Endothelial cell of umbilical vein (primary cell): Measurements from ENCODE around the gene FHIT. TPM values are rescaled to one million over a fixed set of nuclear protein-coding genes. Genes with fewer than 3 reads are reported as not detected.

Experiments used
- BruUV-seq: library from RNA; stranded (reverse); fragments of 400-500 nt; replicated peaks from 2 replicates; lab custom pipeline; 2021; lab: Mats Ljungman, UMichigan
- CTCF ChIA-PET: fragments of 300-600, 350-600 bp; sonication (Branson Sonifier 250); formaldehyde crosslinking; loops from one replicate; lab custom pipeline; 2021; ENCODE audit warnings: antibody characterized with exemption, inconsistent platforms; lab: Charles Lee
- POLR2A ChIA-PET: fragments of 300-600, 350-600 bp; sonication (Branson Sonifier 250); formaldehyde crosslinking; loops from one replicate; lab custom pipeline; 2021; ENCODE audit warnings: antibody characterized with exemption, inconsistent platforms; lab: Charles Lee
- DNase-seq: peaks from one replicate; pipeline ENCODE4 v3.0.0-alpha.2; 2011; ENCODE audit warnings: low read depth, low spot score
- FAIRE-seq: peaks from 2 replicates; lab custom pipeline; 2011; peaks lifted over from hg19 to GRCh38; lab: Jason Lieb, UNC
- H2AFZ ChIP-seq: 2 replicates; pipeline ENCODE4 v1.6.0; 2012; ENCODE audit warnings: low read depth, low read length, control low read depth, inconsistent platforms
- H3K27ac ChIP-seq: 2 replicates; pipeline ENCODE4 v1.5.1; 2011; ENCODE audit warnings: low read depth, mild to moderate bottlenecking, control low read depth, low read length, moderate library complexity; ENCODE audit not compliant: insufficient read depth
- H3K27me3 ChIP-seq, 2 experiments: 2 replicates each; pipeline versions ENCODE4 v1.6.0 to v1.6.1; 2011; ENCODE audit warnings: low read length in 2 of 2, mixed read lengths in 1 of 2; ENCODE audit not compliant: control insufficient read depth in 2 of 2, insufficient read depth in 2 of 2
- H3K36me3 ChIP-seq, 2 experiments: 2 replicates in 1 of 2; 3 replicates in 1 of 2; pipeline ENCODE4 v1.5.1; 2011; ENCODE audit warnings: low read length in 2 of 2, mild to moderate bottlenecking in 1 of 2, moderate library complexity in 1 of 2; ENCODE audit not compliant: control insufficient read depth in 2 of 2, insufficient read depth in 2 of 2; ENCODE audit errors: extremely low read depth in 1 of 2
- H3K4me1 ChIP-seq: 3 replicates; pipeline ENCODE4 v1.5.1; 2011; ENCODE audit warnings: mild to moderate bottlenecking, low read length; ENCODE audit not compliant: control insufficient read depth, insufficient read depth; ENCODE audit errors: extremely low read depth
- H3K4me2 ChIP-seq: 2 replicates; pipeline ENCODE4 v1.6.1; 2011; ENCODE audit warnings: low read length, control low read depth, mixed read lengths; ENCODE audit not compliant: insufficient read depth
- H3K4me3 ChIP-seq, 3 experiments: fragments of 200-600 bp in 1 of 3; sonication (generic), shearing (Covaris generic) in 1 of 3; replicated peaks in 1 of 3; 2 replicates each; pipeline ENCODE4 v1.5.1; 2011 to 2016; ENCODE audit warnings: control low read depth in 3 of 3, low read length in 3 of 3, mild to moderate bottlenecking in 2 of 3, inconsistent platforms in 1 of 3, low read depth in 1 of 3, moderate library complexity in 1 of 3; ENCODE audit not compliant: insufficient read depth in 1 of 3
- H3K79me2 ChIP-seq: 2 replicates; pipeline ENCODE4 v1.6.0; 2012; ENCODE audit warnings: low read length, inconsistent platforms; ENCODE audit not compliant: control insufficient read depth, insufficient read depth
- H3K9ac ChIP-seq: replicated peaks from 2 replicates; pipeline ENCODE3; 2011; ENCODE audit warnings: low read length, control low read depth; ENCODE audit not compliant: insufficient read depth; ENCODE audit errors: extremely low read depth
- H3K9me1 ChIP-seq: replicated peaks from 3 replicates; pipeline ENCODE4 v1.6.0; 2011; ENCODE audit warnings: mild to moderate bottlenecking, low read length; ENCODE audit not compliant: control insufficient read depth, insufficient read depth; ENCODE audit errors: extremely low read depth
- H3K9me3 ChIP-seq: replicated peaks from 2 replicates; pipeline ENCODE4 v1.5.1; 2012; ENCODE audit warnings: low read length, inconsistent platforms; ENCODE audit not compliant: control insufficient read depth, insufficient read depth
- H4K20me1 ChIP-seq: replicated peaks from 2 replicates; pipeline ENCODE3; 2011; ENCODE audit warnings: mild to moderate bottlenecking, low read length; ENCODE audit not compliant: control insufficient read depth, insufficient read depth; ENCODE audit errors: extremely low read depth
- CTCF ChIP-seq, 2 donors: IDR thresholded peaks; 1 replicate in 1 of 2; 2 replicates in 1 of 2; pipeline ENCODE4 v1.5.1; 2011; ENCODE audit warnings: low read length in 2 of 2, mild to moderate bottlenecking in 2 of 2, moderate library complexity in 2 of 2, control low read depth in 1 of 2, inconsistent platforms in 1 of 2, low read depth in 1 of 2; ENCODE audit not compliant: insufficient read depth in 1 of 2; ENCODE audit errors: extremely low read depth in 1 of 2
- EZH2 ChIP-seq: IDR thresholded peaks from 2 replicates; pipeline ENCODE4 v1.6.1; 2012; ENCODE audit warnings: borderline replicate concordance, low read depth, mild to moderate bottlenecking, moderate library complexity, low read length, inconsistent platforms; ENCODE audit not compliant: severe bottlenecking
- FOS ChIP-seq: IDR thresholded peaks from 2 replicates; pipeline ENCODE4 v1.6.1; 2011; ENCODE audit warnings: mild to moderate bottlenecking, low read length, moderate library complexity, borderline replicate concordance; ENCODE audit not compliant: insufficient read depth
- GATA2 ChIP-seq: IDR thresholded peaks from 2 replicates; pipeline ENCODE4 v1.7.0; 2011; ENCODE audit warnings: low read depth, mild to moderate bottlenecking, moderate library complexity, mixed read lengths, low read length; ENCODE audit not compliant: insufficient read length, insufficient read depth
- JUN ChIP-seq: IDR thresholded peaks from 2 replicates; pipeline ENCODE4 v1.6.1; 2011; ENCODE audit warnings: borderline replicate concordance, low read depth; ENCODE audit not compliant: insufficient read length, insufficient read depth
- MYC ChIP-seq: IDR thresholded peaks from one replicate; pipeline ENCODE4 v1.6.1; 2011; ENCODE audit warnings: mild to moderate bottlenecking, low read depth, low read length
- POLR2A ChIP-seq: IDR thresholded peaks from 2 replicates; pipeline ENCODE4 v1.6.1; 2012; ENCODE audit warnings: low read depth, mild to moderate bottlenecking, control low read depth, low read length
- POLR2AphosphoS5 ChIP-seq: IDR thresholded peaks from 2 replicates; pipeline ENCODE4 v1.6.1; 2012; ENCODE audit warnings: low read depth, mild to moderate bottlenecking, control low read depth, low read length, moderate library complexity; ENCODE audit not compliant: insufficient read depth
- dilution Hi-C: fragments of 300-500 bp; cut with MboI; formaldehyde crosslinking; loops from one replicate; pipeline ENCODE4 v1.15.0; 2019; ENCODE audit warnings: low sequenced_read_pairs; ENCODE audit not compliant: extremely low pct_ligation_motif_present
- intact Hi-C: fragments of 100-400 bp; cut with micrococcal nuclease; formaldehyde crosslinking; loops from one replicate; pipeline ENCODE4 v1.10.0; 2022
- polyA plus RNA-seq, 4 experiments: library from polyadenylated mRNA; depleted of rRNA in 3 of 4; stranded (reverse) in 3 of 4; unstranded in 1 of 4; fragments of >200 nt; gene quantifications; 2 replicates each; pipeline versions ENCODE4 v1.2.1 to v1.2.3, GENCODE V29; 2011 to 2012; ENCODE audit warnings: missing spikeins in 1 of 4
- total RNA-seq: library from RNA; stranded (reverse); gene quantifications from 2 replicates; pipeline ENCODE4 v1.2.3, GENCODE V29; 2021
- TF ChIP-seq, protein P1 (sequence below): IDR thresholded peaks from 2 replicates; pipeline ENCODE4 v1.6.1; 2011; ENCODE audit not compliant: insufficient read depth, insufficient read length

FHIT gene
- total and polyA plus RNA-seq, 2 donors (not counting 3 experiments of a cell fraction or from before 2014, with no cell fraction given), result 0.47 to 2.2 TPM

DNA sequence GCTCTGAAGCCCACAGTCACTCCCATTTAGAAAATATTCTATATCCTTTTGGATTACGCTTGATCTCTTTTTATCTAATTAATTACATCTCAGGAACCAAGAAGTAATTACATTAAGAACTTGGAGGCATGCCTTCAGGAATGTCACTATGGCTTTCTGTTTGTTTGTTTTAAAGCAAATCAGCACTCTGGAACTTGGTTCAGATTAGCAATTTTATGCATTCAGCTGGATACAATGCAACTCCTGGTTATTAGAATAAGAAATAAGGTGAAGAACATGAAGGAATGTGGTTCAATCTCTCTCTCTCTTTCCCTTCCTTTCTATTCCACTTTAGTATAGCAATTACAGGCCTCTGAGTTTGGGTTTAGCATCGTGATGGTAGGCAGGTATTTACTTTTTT is 235.8 kb downstream of the FHIT start:
- H3K9ac ChIP-seq, result no peak overlapping the region
- TF ChIP-seq, protein P1, sequence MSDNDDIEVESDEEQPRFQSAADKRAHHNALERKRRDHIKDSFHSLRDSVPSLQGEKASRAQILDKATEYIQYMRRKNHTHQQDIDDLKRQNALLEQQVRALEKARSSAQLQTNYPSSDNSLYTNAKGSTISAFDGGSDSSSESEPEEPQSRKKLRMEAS, result no peak
- TF ChIP-seq MYC, result no peak
- TF ChIP-seq GATA2, result no peak
- no peak for TF ChIP-seq POLR2A
- TF ChIP-seq CTCF (IDR thresholded peaks at IDR 0.05; ENCODE audit: extremely low read depth in 1 of 2, insufficient read depth in 1 of 2, low read depth in 1 of 2, low read length in 2 of 2), result no peak
- no peak for TF ChIP-seq FOS
- no peak for TF ChIP-seq POLR2AphosphoS5
- no peak for TF ChIP-seq JUN
- TF ChIP-seq EZH2, result no peak
- no peak overlapping the region for H2AFZ ChIP-seq
- DNase-seq (no peak), FAIRE-seq (no peak)
- no peaks in the 10 kb centered on the region for H3K36me3 ChIP-seq
- ChIA-PET CTCF (no interaction called here), POLR2A (no interaction called here)
- no peaks in the 10 kb centered on the region for H3K27me3 ChIP-seq
- intact Hi-C loops (no loop called here), dilution Hi-C loops (no loop called here)
- no peak overlapping the region for H3K4me3 ChIP-seq
- H4K20me1 ChIP-seq, result no peaks in the 10 kb centered on the region
- H3K9me1 ChIP-seq, result no peaks in the 10 kb centered on the region
- H3K4me1 ChIP-seq, result no peaks in the 10 kb centered on the region
- no peak overlapping the region for H3K4me2 ChIP-seq
- H3K9me3 ChIP-seq, result no peaks in the 10 kb centered on the region
- no peak overlapping the region for H3K27ac ChIP-seq
- no peaks in the 10 kb centered on the region for H3K79me2 ChIP-seq
- BruUV-seq, result no TSS peak
